Activated T-helper 9 cell treated with anti-CD3 and anti-CD28 coated beads, Interleukin-2, amount 50 U/mL, for 16 hours (primary cell): Measurements from ENCODE around the gene SLPI.

Experiments
- DNase-seq: peaks from one replicate; pipeline ENCODE4 v3.0.0-alpha.2; 2020; ENCODE audit warnings: low read depth

SLPI gene, protein sequence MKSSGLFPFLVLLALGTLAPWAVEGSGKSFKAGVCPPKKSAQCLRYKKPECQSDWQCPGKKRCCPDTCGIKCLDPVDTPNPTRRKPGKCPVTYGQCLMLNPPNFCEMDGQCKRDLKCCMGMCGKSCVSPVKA

GRCh38 chr20:45254383-45255262 lies at the start of gene SLPI:
SLPI (minus strand) TSS chr20:45254564; CDS start chr20:45254543, 21 bp downstream.
- no peak for DNase-seq

DNA sequence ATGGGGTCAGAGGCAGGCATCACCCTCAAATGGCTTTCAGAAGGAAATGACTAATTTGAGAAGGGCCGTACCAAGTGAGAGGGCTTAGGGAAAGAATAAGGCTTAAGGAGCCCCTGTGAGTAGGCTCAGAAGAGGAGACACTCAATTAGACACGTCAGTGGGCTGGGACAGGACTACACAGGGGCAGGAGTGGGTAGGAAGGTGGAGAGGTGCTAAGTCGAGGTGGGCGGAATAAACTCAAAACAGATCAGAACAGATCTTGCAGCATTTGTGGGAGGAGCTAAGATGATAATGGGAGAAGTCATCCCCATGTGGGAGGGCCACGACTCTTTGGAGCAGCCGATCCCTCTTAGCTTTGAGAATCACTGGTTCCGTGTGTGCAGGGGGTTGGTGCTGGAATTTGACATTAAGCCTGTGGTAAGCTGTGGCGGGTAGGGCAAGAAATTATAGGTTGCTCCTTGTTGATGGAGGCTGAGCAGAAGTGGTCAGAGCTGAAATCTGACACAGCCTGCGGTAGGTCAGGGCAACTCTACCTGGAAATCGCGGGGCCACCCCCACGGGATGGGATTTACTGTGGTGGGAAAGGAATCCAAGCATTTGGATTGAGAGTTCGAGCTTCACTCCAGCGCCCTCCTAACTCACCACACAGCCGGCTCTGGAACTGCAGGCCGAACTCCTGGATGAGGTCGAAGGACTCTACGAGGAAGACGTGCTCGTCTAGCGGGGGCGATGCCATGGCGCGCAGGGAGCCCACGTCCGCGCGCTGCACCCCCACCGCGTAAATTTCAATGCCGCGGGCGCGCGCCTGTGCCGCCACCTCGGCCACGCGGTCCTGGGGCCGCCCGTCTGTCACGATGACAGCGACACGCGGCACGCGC lies 49.5 kb upstream of the SLPI start:
- DNase-seq: no peak

- DNase-seq: no peak
These were observed 47.5 kb upstream of the SLPI start for GRCh38 chr20:45301824-45302271.

- no peak for DNase-seq
These were observed 46.6 kb upstream of the SLPI start for GRCh38 chr20:45300961-45301360.

DNA sequence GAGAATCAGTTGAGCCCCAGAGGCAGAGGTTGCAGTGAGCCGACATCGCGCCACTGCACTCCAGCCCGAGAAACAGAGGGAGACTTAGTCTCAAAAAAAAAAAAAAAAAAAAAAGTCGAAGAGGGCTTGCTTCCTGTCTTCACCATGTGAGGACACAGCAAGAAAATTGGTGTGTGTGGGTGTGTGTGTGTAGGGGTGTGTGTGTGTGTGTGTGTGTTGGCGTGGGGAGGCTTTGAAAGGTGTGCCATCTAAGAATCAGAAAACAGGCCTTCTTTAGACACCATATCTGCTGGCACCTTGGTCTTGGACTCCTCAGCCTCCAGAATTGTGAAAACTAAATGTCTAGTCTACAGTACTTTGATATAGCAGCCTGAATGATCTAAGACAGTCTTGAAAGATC lies 45.4 kb upstream of the SLPI start:
- DNase-seq: no peak

DNA sequence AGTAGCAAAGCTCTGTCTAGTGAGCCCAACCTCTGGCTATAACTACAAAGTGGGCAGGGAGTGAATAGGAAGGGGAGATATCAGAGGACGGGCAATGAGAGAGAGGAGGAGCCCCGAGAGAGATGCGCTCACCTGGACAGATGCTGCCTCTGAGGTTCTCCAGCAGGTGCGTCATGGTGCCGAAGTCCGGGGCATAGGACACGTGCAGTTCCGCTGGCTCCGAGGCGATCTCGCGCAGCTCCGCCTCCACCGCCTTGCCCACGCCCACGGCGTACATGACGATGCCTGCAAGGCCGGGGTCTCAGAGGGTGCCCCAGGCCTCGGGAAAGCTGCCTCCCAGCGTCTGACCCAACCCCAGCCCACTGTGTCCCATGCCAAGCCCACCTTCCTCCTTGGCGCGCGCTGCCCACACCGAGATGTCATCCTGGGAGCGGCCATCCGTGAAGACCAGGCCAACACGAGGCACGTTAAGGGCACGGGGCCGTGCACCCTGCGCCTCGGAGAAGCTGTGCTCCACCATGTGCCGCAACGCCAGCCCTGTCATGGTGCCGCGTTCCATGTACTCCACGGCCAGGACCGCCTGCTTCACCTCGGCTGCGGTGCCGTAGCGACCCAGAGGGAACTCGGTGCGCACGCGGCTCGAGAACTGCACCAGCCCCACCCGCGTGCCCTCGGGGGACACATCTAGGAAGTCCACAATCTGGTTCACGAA lies 43.6 kb upstream of the SLPI start:
- DNase-seq: no peak

DNA sequence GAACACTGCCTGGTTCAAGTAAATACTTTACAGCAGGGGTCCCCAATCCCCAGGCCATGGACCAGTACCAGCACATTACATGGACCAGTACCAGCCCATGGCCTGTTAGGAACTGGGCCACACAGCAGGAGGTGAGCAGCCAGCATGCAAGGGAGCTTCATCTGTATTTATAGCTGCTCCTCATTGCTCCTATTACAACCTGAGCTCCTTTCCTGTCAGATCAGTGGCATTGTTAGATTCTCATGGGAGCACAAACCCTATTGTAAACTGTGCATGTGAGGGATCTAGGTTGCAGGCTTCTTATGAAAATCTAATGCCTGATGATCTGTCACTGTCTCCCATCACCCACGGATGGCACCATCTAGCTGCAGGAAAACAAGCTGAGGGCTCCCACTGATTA lies 40.3 kb upstream of the SLPI start:
- no peak for DNase-seq

DNA sequence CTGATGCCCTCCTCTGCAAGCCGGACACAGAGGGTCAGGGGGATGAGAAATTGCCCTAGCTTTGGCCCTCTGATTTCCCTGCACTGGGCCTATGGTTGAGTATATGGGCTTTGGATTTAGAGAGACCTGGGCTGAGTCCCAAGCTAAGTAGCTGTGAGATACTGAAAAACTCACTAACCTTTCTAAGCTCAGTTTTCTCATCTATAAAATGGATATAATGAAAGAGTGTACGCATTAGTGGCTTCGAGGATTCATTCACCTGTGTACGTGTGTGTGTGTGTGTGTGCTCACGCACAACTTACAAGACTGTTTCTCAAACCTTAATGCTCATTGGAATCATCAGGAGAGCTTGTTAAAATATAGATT lies 39.6 kb upstream of the SLPI start:
- DNase-seq: no peak

DNA sequence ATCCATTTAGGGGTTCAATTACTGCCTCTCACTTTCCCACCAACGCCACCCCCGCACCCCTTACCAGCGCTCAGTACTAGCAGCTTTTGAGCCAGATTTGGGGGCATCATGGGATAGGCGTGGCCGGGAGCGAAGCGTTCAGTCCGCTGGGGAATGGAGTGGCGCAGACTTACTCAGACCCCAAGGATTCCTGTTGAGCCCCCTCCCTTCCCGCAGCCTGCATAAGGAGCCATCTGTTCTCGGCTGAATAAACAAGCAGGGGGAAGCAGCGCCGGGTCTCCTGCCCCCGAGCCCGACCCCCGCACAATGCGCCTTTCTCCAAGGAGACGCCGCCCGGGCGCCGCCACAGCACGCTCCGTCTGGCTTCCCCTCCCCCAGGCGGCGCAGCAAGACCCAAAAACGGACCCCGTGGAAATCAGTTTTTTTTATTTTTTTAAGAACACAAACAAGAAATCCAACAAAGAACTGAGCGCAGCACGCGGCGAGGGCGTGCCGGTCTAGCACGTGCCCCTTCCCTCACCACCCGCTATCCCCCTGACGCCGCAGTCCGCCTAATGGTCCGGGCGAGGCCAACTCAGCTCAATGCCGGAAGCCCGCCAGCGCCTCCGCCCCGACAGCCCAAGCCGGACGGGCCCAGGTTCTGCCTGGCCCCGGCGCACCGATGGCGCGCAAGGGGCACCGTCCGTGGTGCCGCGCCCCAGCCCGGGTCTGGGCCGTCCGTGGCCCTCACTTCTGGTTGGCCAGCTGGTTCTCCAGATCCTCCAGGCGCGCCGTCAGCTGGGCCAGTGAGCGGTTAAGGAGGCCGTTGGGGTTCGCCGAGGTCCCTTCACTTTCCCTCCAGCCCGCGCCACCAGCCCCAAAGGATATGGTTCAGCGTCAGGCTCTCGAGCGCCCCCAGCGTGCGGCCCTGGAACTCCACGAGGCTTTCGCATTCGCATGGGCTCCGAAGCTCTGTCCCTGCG lies 39.0 kb upstream of the SLPI start:
- peak; percentile 77 for DNase-seq

DNA sequence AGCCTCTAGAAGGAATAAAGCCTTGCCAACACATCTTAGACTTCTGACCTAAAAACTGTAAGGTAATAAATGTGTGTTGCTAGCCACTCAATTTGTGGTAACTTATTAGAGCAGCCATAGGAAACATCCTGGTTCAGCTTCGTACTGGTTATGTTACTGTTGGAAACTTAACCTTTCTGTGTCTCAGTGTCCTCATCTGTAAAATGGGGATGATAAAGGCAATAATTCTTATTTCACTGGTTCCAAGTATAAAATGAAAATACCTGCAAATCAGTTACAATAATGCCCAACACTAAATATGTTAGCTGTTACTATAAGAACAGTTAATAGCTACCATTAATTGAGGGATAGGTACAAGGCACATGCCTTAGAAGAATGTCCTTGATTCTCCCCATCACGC lies 38.0 kb upstream of the SLPI start:
- no peak for DNase-seq

DNA sequence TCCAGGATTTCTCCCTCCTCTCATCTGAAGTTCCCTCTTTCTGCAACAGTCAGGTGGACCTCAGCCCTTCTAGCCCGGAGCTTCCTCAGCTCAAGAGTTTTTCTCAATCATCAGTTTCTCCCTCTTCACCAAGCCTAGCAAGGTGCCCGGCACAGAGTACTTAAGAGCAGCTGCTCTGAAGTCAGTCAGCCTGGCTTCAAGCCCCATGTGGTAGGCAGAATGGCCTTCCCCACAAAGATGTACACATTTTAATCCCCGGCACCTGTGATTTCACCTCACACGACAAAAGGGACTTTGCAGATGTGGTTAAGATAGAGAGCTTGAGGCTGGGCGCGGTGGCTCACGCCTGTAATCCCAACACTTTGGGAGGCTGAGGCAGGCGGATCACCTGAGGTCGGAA lies 37.2 kb upstream of the SLPI start:
- no peak for DNase-seq

- DNase-seq: peak; percentile 39
These were observed 36.5 kb upstream of the SLPI start for GRCh38 chr20:45290677-45291355.

DNA sequence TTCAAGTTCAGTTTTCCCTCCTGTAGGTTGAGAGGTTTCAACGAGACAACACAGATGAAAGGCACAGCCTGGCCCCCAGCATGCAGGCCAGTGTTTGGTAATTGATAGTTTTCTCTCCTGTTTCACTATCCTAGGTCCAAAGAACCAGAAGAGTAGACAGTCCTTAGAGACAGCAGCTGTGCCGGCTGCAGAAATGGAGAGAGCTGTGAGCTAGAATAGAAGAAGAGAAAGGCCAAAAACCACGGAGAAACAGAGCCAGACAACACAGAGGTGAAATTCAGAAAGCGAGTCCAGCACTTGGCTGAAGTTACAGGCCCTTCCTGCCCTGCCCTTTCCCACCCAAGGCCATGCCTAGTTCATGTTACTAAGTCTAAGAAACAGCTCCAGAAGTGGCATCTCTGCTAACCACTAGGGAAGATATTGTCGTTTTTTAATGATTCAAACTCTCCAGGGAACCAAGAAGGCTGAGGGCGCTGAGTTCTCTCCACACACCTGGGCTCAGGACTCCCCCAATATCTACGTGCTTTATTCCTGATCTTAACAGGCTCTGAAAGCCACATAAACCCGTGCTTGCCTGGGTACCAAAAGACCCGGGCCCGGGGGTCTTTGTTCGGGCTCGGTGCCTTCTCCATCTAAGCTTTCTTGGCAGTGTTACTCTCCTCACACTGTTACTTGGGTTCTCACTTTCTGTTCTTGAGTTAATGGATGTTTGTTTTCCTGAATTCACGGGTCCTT lies 35.7 kb upstream of the SLPI start:
- DNase-seq: no peak

GRCh38 chr20:45288860-45289259 lies 34.5 kb upstream of the SLPI start:
- no peak for DNase-seq

- DNase-seq: no peak
These were observed 34.0 kb upstream of the SLPI start for GRCh38 chr20:45288376-45288775.

DNA sequence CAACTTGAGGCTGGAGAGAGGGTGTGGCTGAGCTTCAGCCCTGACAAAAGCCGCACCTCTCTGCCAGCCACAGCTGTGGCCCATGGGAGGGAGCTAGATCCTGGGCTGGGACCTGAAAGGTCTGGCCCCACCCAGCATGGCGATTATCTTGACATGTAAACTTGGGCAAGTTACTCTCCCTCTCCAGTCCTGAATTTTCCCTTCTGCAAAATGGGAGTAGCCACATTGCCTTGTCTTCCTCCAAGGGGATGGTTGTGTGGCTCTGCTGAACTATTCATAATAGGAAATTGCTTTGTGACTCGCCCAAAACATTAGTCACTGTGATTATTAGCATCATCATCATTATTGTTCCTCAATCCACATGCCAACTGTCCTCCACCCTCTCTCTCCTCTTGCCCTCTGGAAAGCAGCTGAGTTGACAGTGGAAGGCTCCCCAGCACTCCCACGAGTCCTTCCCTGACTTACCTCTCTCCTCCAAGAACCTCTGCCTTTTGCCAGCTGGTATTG lies 29.2 kb upstream of the SLPI start:
- no peak for DNase-seq

DNA sequence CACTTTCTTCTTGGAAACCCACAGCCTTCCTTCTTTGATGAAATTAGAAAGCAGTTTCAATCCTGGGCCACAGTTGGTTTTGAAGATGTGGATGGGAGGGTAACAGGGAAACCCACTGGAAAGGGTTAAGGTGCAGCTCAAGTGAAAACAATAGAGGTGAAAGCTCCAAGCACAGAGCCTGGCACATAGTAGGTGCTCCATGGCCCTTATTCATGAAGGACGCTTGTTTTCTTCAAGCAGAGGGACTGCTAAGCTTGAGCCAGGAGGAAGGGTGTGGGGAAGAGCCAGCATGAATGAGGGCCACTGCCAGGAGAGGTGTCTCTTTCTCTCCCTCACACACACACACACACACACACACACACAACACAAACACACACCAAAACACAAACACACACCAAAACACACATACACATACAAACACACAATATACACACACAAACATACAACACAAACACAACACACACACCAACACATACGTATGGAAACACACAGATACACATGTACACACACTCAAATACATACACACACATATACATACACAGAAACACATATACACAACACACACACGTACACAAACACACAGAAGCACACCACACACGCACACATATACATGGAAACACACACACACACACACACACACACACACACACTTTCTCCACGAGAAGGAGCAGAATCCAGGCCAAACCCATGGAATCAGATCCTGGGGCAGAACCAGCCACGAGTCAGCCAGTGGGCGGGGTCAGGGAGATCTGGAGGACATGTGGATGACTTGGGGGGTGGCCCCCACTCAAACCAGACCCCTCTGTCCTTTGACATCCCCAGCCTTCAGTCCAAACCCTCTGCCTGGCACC lies 28.6 kb upstream of the SLPI start:
- DNase-seq: no peak

DNA sequence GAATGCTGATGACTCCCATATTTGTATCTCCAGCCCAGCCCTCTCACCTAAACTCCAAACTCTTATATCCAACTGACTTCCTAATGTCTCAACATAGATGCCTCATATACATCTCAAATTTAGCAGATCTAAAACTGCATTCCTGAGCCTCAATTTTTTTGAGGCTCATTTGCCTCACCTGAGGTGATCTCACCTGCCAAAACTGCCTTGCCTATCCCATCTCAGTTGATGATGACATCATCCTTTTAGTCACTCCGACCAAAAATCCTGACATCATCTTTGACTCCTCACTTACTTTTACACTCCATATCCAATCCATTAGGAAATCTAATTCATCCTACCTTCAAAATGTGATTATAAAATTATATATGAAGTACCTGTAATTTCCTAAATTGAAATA lies 25.6 kb upstream of the SLPI start:
- no peak for DNase-seq

GRCh38 chr20:45275338-45275737 lies 21.0 kb upstream of the SLPI start:
- no peak for DNase-seq
